ENCODE measurements around the gene DSTYK.

Gene DSTYK

DNA sequence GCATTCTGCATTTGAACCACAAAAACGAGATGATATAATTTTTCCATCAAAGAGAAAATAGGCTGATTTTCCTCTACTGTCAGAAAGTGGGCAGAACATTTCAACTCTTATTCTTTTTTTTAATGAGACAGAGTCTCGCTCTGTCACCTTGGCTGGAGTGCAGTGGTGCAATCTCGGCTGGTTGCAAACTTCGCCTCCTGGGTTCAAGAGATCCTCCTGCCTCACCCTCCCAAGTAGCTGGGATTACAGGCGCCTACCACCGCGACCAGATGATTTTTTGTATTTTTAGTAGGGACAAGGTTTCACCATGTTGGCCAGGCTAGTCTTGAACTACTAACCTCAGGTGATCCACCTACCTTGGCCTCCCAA is 11.6 kb downstream of the DSTYK start:
- POLR2A ChIA-PET, result no interaction called here
- TF ChIP-seq, protein P1, sequence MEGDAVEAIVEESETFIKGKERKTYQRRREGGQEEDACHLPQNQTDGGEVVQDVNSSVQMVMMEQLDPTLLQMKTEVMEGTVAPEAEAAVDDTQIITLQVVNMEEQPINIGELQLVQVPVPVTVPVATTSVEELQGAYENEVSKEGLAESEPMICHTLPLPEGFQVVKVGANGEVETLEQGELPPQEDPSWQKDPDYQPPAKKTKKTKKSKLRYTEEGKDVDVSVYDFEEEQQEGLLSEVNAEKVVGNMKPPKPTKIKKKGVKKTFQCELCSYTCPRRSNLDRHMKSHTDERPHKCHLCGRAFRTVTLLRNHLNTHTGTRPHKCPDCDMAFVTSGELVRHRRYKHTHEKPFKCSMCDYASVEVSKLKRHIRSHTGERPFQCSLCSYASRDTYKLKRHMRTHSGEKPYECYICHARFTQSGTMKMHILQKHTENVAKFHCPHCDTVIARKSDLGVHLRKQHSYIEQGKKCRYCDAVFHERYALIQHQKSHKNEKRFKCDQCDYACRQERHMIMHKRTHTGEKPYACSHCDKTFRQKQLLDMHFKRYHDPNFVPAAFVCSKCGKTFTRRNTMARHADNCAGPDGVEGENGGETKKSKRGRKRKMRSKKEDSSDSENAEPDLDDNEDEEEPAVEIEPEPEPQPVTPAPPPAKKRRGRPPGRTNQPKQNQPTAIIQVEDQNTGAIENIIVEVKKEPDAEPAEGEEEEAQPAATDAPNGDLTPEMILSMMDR (IDR thresholded peaks at IDR 0.05; ENCODE audit: control extremely low read depth, extremely low read depth, low read depth, missing control alignments), result no peak
- DNase-seq (ENCODE audit: extremely low spot score), result no peak
- CTCF ChIA-PET, result interaction anchor here (1.3 to 4.5 kb wide), 6 partner anchors 10 to 56 kb away, joined by 3 to 20 read pairs (median 6); no protein-coding TSS in a partner anchor

DNA sequence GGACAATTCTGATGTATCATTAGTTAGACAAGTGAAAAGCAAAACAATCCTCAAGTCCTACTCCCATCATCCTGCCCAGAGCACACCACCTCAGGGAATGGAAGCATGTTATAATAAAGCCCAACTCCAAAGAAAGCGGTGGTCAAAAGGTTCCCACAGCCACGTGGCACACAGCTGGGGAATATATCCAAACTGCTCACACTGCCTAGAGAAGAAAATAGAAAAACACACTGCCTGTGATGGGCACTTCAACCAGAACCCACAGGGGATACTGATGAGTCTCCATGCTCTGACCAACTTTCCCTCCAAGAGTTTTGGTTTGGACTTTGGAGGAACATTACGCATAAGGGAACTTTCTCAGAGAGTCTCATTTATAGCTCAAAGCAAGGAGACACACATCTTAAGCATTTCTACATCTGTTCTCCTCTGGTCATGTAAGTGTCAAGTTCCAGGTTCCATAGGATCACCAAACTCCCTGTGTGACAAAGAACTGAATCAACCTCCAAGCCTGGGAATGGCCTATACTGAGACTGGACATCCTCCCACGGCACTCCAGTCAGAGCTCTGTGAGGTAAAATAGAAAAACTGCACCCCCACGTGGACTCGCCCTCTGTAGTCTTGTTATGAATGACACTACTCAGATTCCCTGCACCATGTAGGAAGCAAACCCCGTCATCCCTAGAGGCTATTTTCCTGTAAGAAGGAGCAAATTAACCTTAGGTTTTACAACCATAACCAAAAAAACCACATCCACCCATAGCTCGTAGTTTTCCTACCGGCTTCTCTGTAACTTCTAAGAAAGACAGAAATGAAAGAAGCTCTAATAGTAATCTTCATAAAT is 12.2 kb downstream of the DSTYK start:
- TF ChIP-seq, protein P1 (IDR thresholded peaks at IDR 0.05; ENCODE audit: control extremely low read depth, extremely low read depth, low read depth, missing control alignments), result peak; percentile 12
- POLR2A ChIA-PET, result interaction anchor here (0.6 kb wide), 1 partner anchor 215 kb away, joined by 3 read pairs; no protein-coding TSS in a partner anchor
- no peak for DNase-seq (ENCODE audit: extremely low spot score)
- CTCF ChIA-PET, result interaction anchor here (0.7 to 4.5 kb wide), 9 partner anchors 9 to 113 kb away, joined by 3 to 20 read pairs (median 3); no protein-coding TSS in a partner anchor

DNA sequence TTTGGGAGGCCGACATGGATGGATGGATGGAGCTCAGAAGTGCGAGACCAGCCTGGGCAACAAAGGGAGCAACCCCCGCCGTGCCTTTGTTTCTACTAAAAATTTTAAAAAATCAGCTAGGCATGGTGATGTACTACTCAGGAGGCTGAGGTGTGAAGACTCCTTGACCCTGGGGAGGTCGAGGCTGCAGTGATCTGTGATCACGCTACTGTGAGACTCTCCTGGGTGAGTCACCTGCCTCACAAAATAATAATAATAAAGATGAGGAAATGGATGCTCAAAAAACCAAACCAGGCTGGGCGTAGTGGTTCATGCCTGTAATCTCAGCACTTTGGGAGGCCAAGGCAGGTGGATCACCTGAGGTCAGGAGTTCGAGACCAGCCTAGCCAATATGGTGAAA is 19.2 kb downstream of the DSTYK start:
- ChIA-PET POLR2A (no interaction called here), CTCF (interaction anchor here (0.7 to 1.4 kb wide), 5 partner anchors 12 to 131 kb away, joined by 3 to 6 read pairs (median 3); no protein-coding TSS in a partner anchor)
- TF ChIP-seq, protein P1 (IDR thresholded peaks at IDR 0.05; ENCODE audit: control extremely low read depth, extremely low read depth, low read depth, missing control alignments), result no peak
- DNase-seq (ENCODE audit: extremely low spot score), result no peak

DNA sequence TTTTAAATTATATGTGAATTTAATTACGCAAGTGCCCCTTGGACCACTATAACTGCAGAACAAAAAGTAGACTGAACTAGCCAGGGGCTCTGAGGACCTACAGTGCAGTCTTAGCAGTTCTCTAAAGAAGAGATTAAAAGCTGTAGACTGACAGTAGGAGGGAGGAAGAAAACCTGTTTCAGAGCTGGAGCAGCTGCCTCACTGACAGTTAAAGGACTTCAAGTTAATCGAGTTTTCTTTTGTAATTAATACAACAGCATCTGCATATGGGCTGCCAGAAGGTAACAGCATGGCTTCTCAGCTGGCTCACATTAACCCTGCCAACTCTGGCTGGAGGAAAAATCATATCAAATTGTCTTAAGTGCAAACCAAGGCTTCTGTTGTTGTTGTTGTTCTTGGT is 19.9 kb downstream of the DSTYK start:
- TF ChIP-seq, protein P1 (IDR thresholded peaks at IDR 0.05; ENCODE audit: control extremely low read depth, extremely low read depth, low read depth, missing control alignments), result no peak
- ChIA-PET CTCF (interaction anchor here (0.7 to 4.1 kb wide), 6 partner anchors 7 to 130 kb away, joined by 3 to 20 read pairs (median 4); no protein-coding TSS in a partner anchor), POLR2A (no interaction called here)
- DNase-seq (ENCODE audit: extremely low spot score), result no peak

DNA sequence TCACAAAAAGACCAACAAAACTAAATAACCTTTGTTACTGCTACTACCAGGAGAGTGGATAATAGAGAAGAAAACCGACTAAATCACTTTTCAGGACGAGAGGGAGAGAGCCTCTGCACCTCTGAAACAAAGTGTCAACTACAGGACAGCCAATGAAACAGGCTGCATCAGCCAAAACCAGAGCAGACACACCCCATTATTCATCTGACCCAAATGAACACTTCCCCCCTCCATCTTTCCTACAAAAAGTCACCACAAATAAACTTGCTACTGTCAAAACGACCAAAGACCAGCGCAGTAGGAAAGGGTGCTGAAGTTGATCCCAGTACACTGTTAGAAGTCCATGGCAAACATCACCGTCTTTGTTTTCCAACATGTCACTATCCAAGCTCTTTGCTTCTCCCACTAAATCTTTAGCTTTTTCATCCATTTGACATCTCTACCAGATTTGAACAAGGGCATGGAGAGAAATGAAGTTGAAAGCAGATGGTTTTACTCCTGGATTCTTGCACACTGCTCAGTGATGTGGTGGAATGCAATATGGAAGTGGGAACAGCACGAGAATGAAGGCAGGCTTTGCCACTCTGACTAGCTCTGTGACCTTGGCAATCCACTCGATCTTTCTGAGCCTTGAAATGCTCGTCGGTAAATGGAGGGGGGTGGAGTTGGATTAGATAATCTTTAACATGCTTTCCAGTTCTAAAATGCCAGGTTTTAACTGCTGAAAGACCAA is 20.5 kb downstream of the DSTYK start:
- DNase-seq (ENCODE audit: extremely low spot score), result no peak
- ChIA-PET CTCF (interaction anchor here (1.1 to 4.1 kb wide), 3 partner anchors 8 to 49 kb away, joined by 3 to 20 read pairs (median 4); no protein-coding TSS in a partner anchor), POLR2A (interaction anchor here (0.7 kb wide), 1 partner anchor 95 kb away, joined by 7 read pairs; no protein-coding TSS in a partner anchor)
- TF ChIP-seq, protein P1 (IDR thresholded peaks at IDR 0.05; ENCODE audit: control extremely low read depth, extremely low read depth, low read depth, missing control alignments), result no peak

DNA sequence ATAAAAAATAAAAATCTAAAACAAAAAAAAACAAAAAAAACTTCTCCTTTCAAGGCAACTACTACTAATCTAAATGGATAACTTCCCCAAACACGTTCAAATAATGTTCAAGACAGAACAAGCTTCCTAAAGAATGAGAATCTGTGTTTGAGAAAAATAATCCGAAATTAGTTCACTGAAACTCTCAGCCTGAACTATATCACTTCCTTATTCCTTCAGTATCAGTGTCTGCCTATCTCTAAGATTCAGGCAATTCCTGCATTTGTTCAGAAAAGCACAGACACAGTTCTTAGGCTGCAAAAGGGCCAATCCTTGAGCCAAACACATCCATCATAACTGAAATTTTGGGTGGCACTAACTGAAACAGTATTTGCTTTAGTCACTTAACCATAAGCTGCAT is 22.4 kb downstream of the DSTYK start:
- ChIA-PET POLR2A (no interaction called here), CTCF (interaction anchor here (1.4 to 4.1 kb wide), 4 partner anchors 10 to 47 kb away, joined by 3 to 20 read pairs (median 4); no protein-coding TSS in a partner anchor)
- DNase-seq (ENCODE audit: extremely low spot score), result no peak
- TF ChIP-seq, protein P1 (IDR thresholded peaks at IDR 0.05; ENCODE audit: control extremely low read depth, extremely low read depth, low read depth, missing control alignments), result no peak

All from GM10248 (cell line).